H9 (cell line): Measurements from ENCODE around the gene SRF. TPM values are rescaled to one million over a fixed set of nuclear protein-coding genes. Genes with fewer than 3 reads are reported as not detected.
A peak's percentile ranks its signal among the peaks of the same experiment; 100 is the strongest.

Experiments
- DNase-seq: peaks from one replicate; pipeline ENCODE4 v3.0.0-alpha.2; 2017
- H2AFZ ChIP-seq: one replicate; pipeline ENCODE4 v1.6.1; 2013; ENCODE audit warnings: mild to moderate bottlenecking, low read length, control low read depth, moderate library complexity
- H2AK5ac ChIP-seq: 2 replicates; pipeline ENCODE4 v1.6.1; 2013; ENCODE audit warnings: low read length, control low read depth, mixed read lengths; ENCODE audit not compliant: insufficient read length
- H2BK120ac ChIP-seq: one replicate; pipeline ENCODE4 v1.6.1; 2013; ENCODE audit warnings: low read depth, mild to moderate bottlenecking, low read length, control low read depth, inconsistent platforms; ENCODE audit not compliant: poor library complexity, severe bottlenecking
- H2BK12ac ChIP-seq: 2 replicates; pipeline ENCODE4 v1.6.1; 2013; ENCODE audit warnings: low read length, control low read depth, mixed read lengths, low read depth; ENCODE audit not compliant: insufficient read length
- H2BK15ac ChIP-seq: 2 replicates; pipeline ENCODE4 v1.6.1; 2013; ENCODE audit warnings: low read depth, low read length, control low read depth
- H2BK20ac ChIP-seq: one replicate; pipeline ENCODE4 v1.6.1; 2013; ENCODE audit warnings: low read depth, mild to moderate bottlenecking, low read length, control low read depth, inconsistent platforms; ENCODE audit not compliant: poor library complexity, severe bottlenecking
- H2BK5ac ChIP-seq: 2 replicates; pipeline ENCODE4 v1.6.1; 2013; ENCODE audit warnings: low read length, control low read depth, mixed read lengths; ENCODE audit not compliant: insufficient read length
- H3K14ac ChIP-seq: 2 replicates; pipeline ENCODE4 v1.6.1; 2013; ENCODE audit warnings: low read length, control low read depth; ENCODE audit not compliant: insufficient read depth
- H3K18ac ChIP-seq: 2 replicates; pipeline ENCODE4 v1.6.1; 2013; ENCODE audit warnings: low read depth, mild to moderate bottlenecking, mixed read lengths, low read length, control low read depth; ENCODE audit not compliant: insufficient read length
- H3K23ac ChIP-seq: 2 replicates; pipeline ENCODE4 v1.6.1; 2013; ENCODE audit warnings: low read length, control low read depth, mixed read lengths, low read depth; ENCODE audit not compliant: insufficient read length
- H3K23me2 ChIP-seq: 2 replicates; pipeline ENCODE4 v1.6.1; 2013; ENCODE audit warnings: low read depth, mild to moderate bottlenecking, mixed read lengths, low read length, control low read depth; ENCODE audit not compliant: insufficient read length, poor library complexity, severe bottlenecking
- H3K27ac ChIP-seq: 2 replicates; pipeline ENCODE4 v1.5.1; 2013; ENCODE audit warnings: low read length, control low read depth, mixed read lengths, low read depth; ENCODE audit not compliant: insufficient read length
- H3K27me3 ChIP-seq: 2 replicates; pipeline ENCODE4 v1.6.1; 2013; ENCODE audit warnings: low read length, control low read depth, inconsistent platforms; ENCODE audit not compliant: insufficient read depth
- H3K4ac ChIP-seq: 2 replicates; pipeline ENCODE4 v1.6.1; 2013; ENCODE audit warnings: low read depth, mild to moderate bottlenecking, control low read depth, inconsistent platforms, low read length, moderate library complexity
- H3K4me1 ChIP-seq: 2 replicates; pipeline ENCODE4 v1.6.1; 2013; ENCODE audit warnings: low read length, control low read depth, inconsistent platforms; ENCODE audit not compliant: insufficient read depth
- H3K4me2 ChIP-seq: 2 replicates; pipeline ENCODE4 v1.6.1; 2013; ENCODE audit warnings: low read length, control low read depth, mixed read lengths; ENCODE audit not compliant: insufficient read length, insufficient read depth
- H3K56ac ChIP-seq: 2 replicates; pipeline ENCODE4 v1.6.1; 2013; ENCODE audit warnings: low read depth, mild to moderate bottlenecking, mixed read lengths, low read length, control low read depth; ENCODE audit not compliant: insufficient read length
- H3K79me1 ChIP-seq: 2 replicates; pipeline ENCODE4 v1.6.1; 2013; ENCODE audit warnings: low read depth, mild to moderate bottlenecking, moderate library complexity, low read length, control low read depth, inconsistent platforms; ENCODE audit not compliant: insufficient read depth, poor library complexity, severe bottlenecking
- H3K79me2 ChIP-seq: 2 replicates; pipeline ENCODE4 v1.6.1; 2013; ENCODE audit warnings: low read length, control low read depth, inconsistent platforms; ENCODE audit not compliant: insufficient read depth
- H3K9ac ChIP-seq: 2 replicates; pipeline ENCODE4 v1.6.1; 2013; ENCODE audit warnings: low read length, control low read depth, mixed read lengths; ENCODE audit not compliant: insufficient read length; ENCODE audit errors: extremely low read depth
- H3K9me3 ChIP-seq: one replicate; pipeline ENCODE4 v1.6.1; 2013; ENCODE audit warnings: low read depth, low read length, inconsistent platforms; ENCODE audit not compliant: control insufficient read depth
- H3T11ph ChIP-seq: one replicate; pipeline ENCODE4 v1.6.1; 2013; ENCODE audit warnings: mild to moderate bottlenecking, low read length, control low read depth, inconsistent platforms
- H4K20me1 ChIP-seq: one replicate; pipeline ENCODE4 v1.6.1; 2013; ENCODE audit not compliant: control insufficient read depth, insufficient read length, insufficient read depth
- H4K5ac ChIP-seq: 2 replicates; pipeline ENCODE4 v1.6.1; 2013; ENCODE audit warnings: low read depth, mild to moderate bottlenecking, mixed read lengths, low read length, control low read depth; ENCODE audit not compliant: insufficient read length
- H4K8ac ChIP-seq: replicated peaks from 2 replicates; pipeline ENCODE4 v1.6.1; 2013; ENCODE audit warnings: low read length, control low read depth, mixed read lengths, low read depth; ENCODE audit not compliant: insufficient read length
- H4K91ac ChIP-seq: 2 replicates; pipeline ENCODE4 v1.6.1; 2013; ENCODE audit warnings: low read depth, mild to moderate bottlenecking, moderate library complexity, mixed read lengths, low read length, control low read depth; ENCODE audit not compliant: insufficient read length
- H3K27ac Mint-ChIP-seq, 3 experiments: 2 replicates in 2 of 3; 3 replicates in 1 of 3; pipeline ENCODE4 v1.8.0; 2020 to 2021; ENCODE audit warnings: mixed read lengths in 3 of 3, mild to moderate bottlenecking in 1 of 3, moderate library complexity in 1 of 3
- H3K27me3 Mint-ChIP-seq: 2 replicates; pipeline ENCODE4 v1.8.0; 2021; ENCODE audit warnings: low read depth, mild to moderate bottlenecking, moderate library complexity, mixed read lengths
- H3K36me3 Mint-ChIP-seq, 3 experiments: 2 replicates in 2 of 3; 3 replicates in 1 of 3; pipeline ENCODE4 v1.8.0; 2020 to 2021; ENCODE audit warnings: low read depth in 3 of 3, mixed read lengths in 3 of 3; ENCODE audit not compliant: insufficient read depth in 1 of 3
- H3K4me1 Mint-ChIP-seq, 2 experiments: 2 replicates each; pipeline ENCODE4 v1.8.0; 2020; ENCODE audit warnings: mixed read lengths in 2 of 2
- H3K4me3 Mint-ChIP-seq, 2 experiments: 2 replicates in 1 of 2; 3 replicates in 1 of 2; pipeline ENCODE4 v1.8.0; 2020 to 2021; ENCODE audit warnings: mild to moderate bottlenecking in 2 of 2, mixed read lengths in 2 of 2, moderate library complexity in 1 of 2
- H3K9me3 Mint-ChIP-seq, 2 experiments: 2 replicates in 1 of 2; 3 replicates in 1 of 2; pipeline ENCODE4 v1.8.0; 2020; ENCODE audit warnings: mild to moderate bottlenecking in 2 of 2, mixed read lengths in 2 of 2, moderate library complexity in 1 of 2
- WGBS: extraction: QIAGEN DNeasy Blood & Tissue Kit; methylation state at CpG from one replicate; pipeline ENCODE4 v1.1.7; 2013; ENCODE audit warnings: missing lambda C conversion rate, low lambda C conversion rate, mixed read lengths; ENCODE audit not compliant: insufficient read length; ENCODE audit errors: extremely low coverage; 5-methylcytosine and 5-hydroxymethylcytosine counted together
- total RNA-seq: library from RNA; stranded (reverse); gene quantifications from 2 replicates; pipeline ENCODE4 v1.2.1, GENCODE V29; 2021
- TF ChIP-seq, protein P1 (sequence below): fragments of 200-600 bp; sonication (generic); conservative IDR thresholded peaks from 3 replicates; pipeline ENCODE4 v1.8.0; 2021; ENCODE audit warnings: antibody characterized with exemption, mild to moderate bottlenecking

SRF gene
- total RNA-seq, 1 experiment from 2014 or later = 57.5 TPM

DNA sequence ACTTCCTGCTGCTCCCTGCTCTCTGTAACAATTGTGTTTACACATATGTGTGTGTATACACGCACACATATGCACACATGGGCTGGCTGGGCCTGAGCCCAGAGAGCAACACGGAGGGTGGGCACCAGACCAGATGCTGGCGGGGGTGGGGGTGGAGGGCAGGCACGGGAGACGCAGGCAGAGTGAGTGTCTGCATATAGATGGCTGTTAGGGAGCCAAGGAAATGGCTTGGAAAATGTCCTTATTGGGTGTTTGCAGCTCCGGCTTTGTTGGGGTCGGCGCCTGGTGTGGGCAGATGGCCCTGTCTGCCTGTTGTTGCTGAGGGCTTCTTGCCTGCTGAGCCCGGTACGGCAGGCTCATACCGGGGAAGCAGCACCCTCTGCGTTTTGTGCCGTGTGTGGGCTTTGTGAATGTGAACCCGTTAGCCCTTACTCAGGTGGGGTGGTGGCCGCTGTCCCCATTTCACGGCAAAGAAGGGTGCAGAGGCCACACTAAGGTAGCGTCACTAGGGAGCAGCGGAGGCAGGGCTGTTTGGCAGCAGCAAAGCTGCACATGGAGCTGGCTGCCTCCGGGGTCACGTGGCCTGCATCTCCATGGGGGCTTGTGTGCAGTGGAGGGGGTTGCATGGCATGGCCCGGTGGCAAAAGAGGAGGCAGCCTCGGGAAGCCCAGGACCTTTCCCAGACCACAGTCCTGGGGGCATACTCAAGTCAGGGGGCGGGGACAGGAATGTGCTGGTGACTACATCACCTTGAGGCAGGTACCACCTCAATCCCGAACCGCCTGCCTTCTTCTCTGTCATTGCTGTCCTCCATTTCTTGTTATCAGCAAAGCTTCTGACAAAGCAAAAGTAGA is 47.4 kb upstream of the SRF start:
- Mint-ChIP-seq H3K4me3 (peak overlapping the region in 1 of 2 experiments; percentile 26; a peak in 1 of 5 replicates), H3K9me3 (no peaks in the 10 kb centered on the region), H3K27ac (peak overlapping the region; percentile 77 to 88 (median 78); a peak in 6 of 7 replicates), H3K4me1 (peaks cover 50 to 63% of the 10 kb centered on the region in 2 experiments), H3K27me3 (no peaks in the 10 kb centered on the region), H3K36me3 (no peaks in the 10 kb centered on the region)
- Histone ChIP-seq H3T11ph (no peak overlapping the region), H2AK5ac (no peak overlapping the region), H3K9me3 (no peaks in the 10 kb centered on the region), H4K20me1 (no peaks in the 10 kb centered on the region), H3K4ac (no peak overlapping the region), H3K56ac (no peak overlapping the region), H2BK20ac (no peak overlapping the region), H3K27ac (no peak overlapping the region), H2BK120ac (no peak overlapping the region), H3K79me1 (no peaks in the 10 kb centered on the region), H3K18ac (no peak overlapping the region), H2AFZ (no peak overlapping the region), H3K79me2 (peaks cover 3% of the 10 kb centered on the region; the same call in 1 of the 2 replicates), H3K4me1 (no peaks in the 10 kb centered on the region), H3K23me2 (no peaks in the 10 kb centered on the region), H3K4me2 (no peak overlapping the region), H2BK12ac (no peak overlapping the region), H2BK5ac (no peak overlapping the region), H4K8ac (no peak overlapping the region), H4K91ac (no peak overlapping the region), H3K9ac (no peak overlapping the region), H2BK15ac (no peak overlapping the region), H3K14ac (peak overlapping the region; percentile 18; the same call in 1 of the 2 replicates), H3K23ac (no peak overlapping the region), H3K27me3 (no peaks in the 10 kb centered on the region), H4K5ac (no peak overlapping the region)
- no peak for DNase-seq
- WGBS = no CpG with 5 or more reads among the region's 25 CpGs
- TF ChIP-seq, protein P1, sequence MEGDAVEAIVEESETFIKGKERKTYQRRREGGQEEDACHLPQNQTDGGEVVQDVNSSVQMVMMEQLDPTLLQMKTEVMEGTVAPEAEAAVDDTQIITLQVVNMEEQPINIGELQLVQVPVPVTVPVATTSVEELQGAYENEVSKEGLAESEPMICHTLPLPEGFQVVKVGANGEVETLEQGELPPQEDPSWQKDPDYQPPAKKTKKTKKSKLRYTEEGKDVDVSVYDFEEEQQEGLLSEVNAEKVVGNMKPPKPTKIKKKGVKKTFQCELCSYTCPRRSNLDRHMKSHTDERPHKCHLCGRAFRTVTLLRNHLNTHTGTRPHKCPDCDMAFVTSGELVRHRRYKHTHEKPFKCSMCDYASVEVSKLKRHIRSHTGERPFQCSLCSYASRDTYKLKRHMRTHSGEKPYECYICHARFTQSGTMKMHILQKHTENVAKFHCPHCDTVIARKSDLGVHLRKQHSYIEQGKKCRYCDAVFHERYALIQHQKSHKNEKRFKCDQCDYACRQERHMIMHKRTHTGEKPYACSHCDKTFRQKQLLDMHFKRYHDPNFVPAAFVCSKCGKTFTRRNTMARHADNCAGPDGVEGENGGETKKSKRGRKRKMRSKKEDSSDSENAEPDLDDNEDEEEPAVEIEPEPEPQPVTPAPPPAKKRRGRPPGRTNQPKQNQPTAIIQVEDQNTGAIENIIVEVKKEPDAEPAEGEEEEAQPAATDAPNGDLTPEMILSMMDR = no peak
